B cell (primary cell): Measurements from ENCODE around the gene GID4. TPM values are rescaled to one million over a fixed set of nuclear protein-coding genes. Genes with fewer than 3 reads are reported as not detected.

Experiments
- ATAC-seq: fragments of 200-7000 bp; cut with Tn5 transposase; one replicate; pipeline ENCODE4 v1.10.0; 2021; ENCODE audit warnings: low read depth, mild to moderate bottlenecking, moderate number of reproducible peaks, moderate library complexity
- CTCF ChIA-PET: fragments of 350-600 bp; sonication (Branson Sonifier 250); formaldehyde crosslinking; loops from one replicate; lab custom pipeline; 2021; ENCODE audit warnings: antibody characterized with exemption, inconsistent platforms; lab: Charles Lee
- POLR2A ChIA-PET: fragments of 350-600 bp; sonication (Branson Sonifier 250); formaldehyde crosslinking; loops from one replicate; lab custom pipeline; 2021; ENCODE audit warnings: antibody characterized with exemption; lab: Charles Lee
- DNase-seq: peaks from one replicate; pipeline ENCODE4 v3.0.0; 2013
- H2AFZ ChIP-seq: 2 replicates; pipeline ENCODE4 v1.6.1; 2012; ENCODE audit warnings: mild to moderate bottlenecking, low read depth, low read length; ENCODE audit not compliant: insufficient read depth, poor library complexity, severe bottlenecking
- H3K27ac ChIP-seq, 2 donors: 1 replicate in 1 of 2; 2 replicates in 1 of 2; pipeline ENCODE4 v1.5.1; 2012 to 2013; ENCODE audit warnings: low read length in 2 of 2, mild to moderate bottlenecking in 2 of 2, moderate library complexity in 1 of 2
- H3K27me3 ChIP-seq, 4 experiments: fragments of 200-600 bp in 1 of 4; sonication (generic) in 1 of 4; replicated peaks in 1 of 4; 1 replicate in 2 of 4; 2 replicates in 2 of 4; pipeline versions ENCODE4 v1.6.1 to v1.7.0; 2013 to 2016; ENCODE audit warnings: low read length in 3 of 4, mild to moderate bottlenecking in 2 of 4, mixed read lengths in 1 of 4, moderate library complexity in 1 of 4; ENCODE audit not compliant: insufficient read depth in 4 of 4, control insufficient read depth in 3 of 4; ENCODE audit errors: control extremely low read depth in 1 of 4
- H3K36me3 ChIP-seq, 2 experiments: replicated peaks in 1 of 2; 1 replicate in 1 of 2; 2 replicates in 1 of 2; pipeline versions ENCODE4 v1.6.1 to v1.7.1; 2013; ENCODE audit warnings: low read length in 1 of 2; ENCODE audit not compliant: insufficient read depth in 2 of 2, control insufficient read depth in 1 of 2; ENCODE audit errors: control extremely low read depth in 1 of 2, extremely low read depth in 1 of 2
- H3K4me1 ChIP-seq, 2 donors: fragments of 200-600 bp in 1 of 2; sonication (generic) in 1 of 2; 1 replicate in 1 of 2; 2 replicates in 1 of 2; pipeline versions ENCODE4 v1.5.1 to v1.6.1; 2013 to 2017; ENCODE audit warnings: low read length in 2 of 2; ENCODE audit not compliant: control insufficient read depth in 2 of 2, insufficient read depth in 2 of 2
- H3K4me2 ChIP-seq: replicated peaks from 2 replicates; pipeline ENCODE3; 2012; ENCODE audit warnings: mild to moderate bottlenecking, low read depth, low read length; ENCODE audit not compliant: poor library complexity, severe bottlenecking
- H3K4me3 ChIP-seq, 5 experiments: fragments of 200-600 bp in 1 of 5; sonication (generic) in 1 of 5; 1 replicate in 3 of 5; 2 replicates in 2 of 5; pipeline versions ENCODE4 v1.5.1 to v1.7.0; 2011 to 2016; ENCODE audit warnings: low read length in 4 of 5, mild to moderate bottlenecking in 4 of 5, low read depth in 2 of 5, control low read depth in 1 of 5, moderate library complexity in 1 of 5; ENCODE audit not compliant: insufficient read depth in 1 of 5; ENCODE audit errors: control extremely low read depth in 1 of 5, extremely low read depth in 1 of 5
- H3K79me2 ChIP-seq: fragments of 200-600 bp; sonication (generic); one replicate; pipeline ENCODE4 v1.6.0; 2016; ENCODE audit warnings: low read length; ENCODE audit not compliant: control insufficient read depth, insufficient read depth
- H3K9ac ChIP-seq: fragments of 200-600 bp; sonication (generic); 2 replicates; pipeline ENCODE4 v1.6.1; 2017; ENCODE audit warnings: mild to moderate bottlenecking, low read length, moderate library complexity
- H3K9me3 ChIP-seq, 3 donors: one replicate each; pipeline versions ENCODE4 v1.6.1 to v1.7.1; 2013; ENCODE audit warnings: low read length in 2 of 3; ENCODE audit not compliant: control insufficient read depth in 2 of 3, insufficient read depth in 1 of 3; ENCODE audit errors: control extremely low read depth in 1 of 3
- H4K20me1 ChIP-seq: 2 replicates; pipeline ENCODE4 v1.6.0; 2012; ENCODE audit warnings: mild to moderate bottlenecking, low read length; ENCODE audit not compliant: insufficient read depth, control insufficient read depth, poor library complexity, severe bottlenecking
- H3K27ac Mint-ChIP-seq: one replicate; pipeline ENCODE4 v1.8.0; 2021; ENCODE audit warnings: mixed read lengths
- H3K27me3 Mint-ChIP-seq: one replicate; pipeline ENCODE4 v1.8.0; 2021; ENCODE audit warnings: mixed read lengths
- H3K4me1 Mint-ChIP-seq: one replicate; pipeline ENCODE4 v1.8.0; 2021; ENCODE audit warnings: mixed read lengths
- H3K4me3 Mint-ChIP-seq: one replicate; pipeline ENCODE4 v1.8.0; 2021; ENCODE audit warnings: mixed read lengths
- H3K9me3 Mint-ChIP-seq: one replicate; pipeline ENCODE4 v1.8.0; 2022; ENCODE audit warnings: mixed read lengths; ENCODE audit not compliant: insufficient read depth
- EZH2 ChIP-seq: IDR thresholded peaks from 2 replicates; pipeline ENCODE4 v1.6.1; 2012; ENCODE audit warnings: borderline replicate concordance, low read depth, mild to moderate bottlenecking, moderate library complexity, low read length; ENCODE audit not compliant: insufficient read depth, poor library complexity, severe bottlenecking
- WGBS: methylation state at CpG from one replicate; pipeline ENCODE4 v1.1.5; 2013; ENCODE audit warnings: missing lambda C conversion rate; ENCODE audit not compliant: insufficient coverage; 5-methylcytosine and 5-hydroxymethylcytosine counted together
- intact Hi-C: fragments of 100-400 bp; cut with micrococcal nuclease; formaldehyde crosslinking; loops from one replicate; pipeline ENCODE4 v1.10.0; 2022
- polyA plus RNA-seq: library from polyadenylated mRNA; depleted of rRNA; stranded (reverse); fragments of >200 nt; gene quantifications from 2 replicates; pipeline ENCODE4 v1.2.3, GENCODE V29; 2012
- total RNA-seq, 2 donors: library from RNA; stranded (reverse); fragments of 120-200 nt in 1 of 2; gene quantifications; 1 replicate in 1 of 2; 2 replicates in 1 of 2; pipeline versions ENCODE4 v1.2.3 to v1.2.4, GENCODE V29; 2013 to 2022
- TF ChIP-seq, protein P1 (sequence below): fragments of 200-600 bp; IDR thresholded peaks from one replicate; pipeline ENCODE4 v1.8.0; 2022; ENCODE audit warnings: antibody characterized with exemption, mild to moderate bottlenecking

GID4 gene
- total and polyA plus RNA-seq, 2 donors (not counting 1 experiment from before 2014, with no cell fraction given), result 5.6 to 11.8 TPM

DNA sequence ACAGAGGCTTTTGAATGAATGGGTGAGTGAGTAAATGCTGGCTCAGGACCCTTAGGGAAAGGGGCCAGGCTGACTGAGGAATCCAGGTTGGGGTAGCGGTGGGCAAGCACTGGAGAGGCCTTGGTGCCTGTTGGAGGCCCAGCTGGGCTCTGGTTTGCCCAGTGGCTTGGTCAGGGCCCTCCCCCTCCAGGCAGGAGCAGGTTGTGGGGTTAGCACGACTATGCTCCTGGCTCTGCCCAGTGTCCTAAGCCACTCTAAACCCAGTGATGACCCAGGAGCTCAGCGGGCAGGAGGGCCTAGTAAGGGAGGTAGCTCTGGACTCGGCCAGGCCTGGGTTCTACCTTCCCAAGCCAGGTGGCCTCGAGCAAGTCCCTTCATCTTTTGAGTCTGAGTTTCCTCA lies 76.9 kb downstream of the GID4 start:
- Histone ChIP-seq H3K27me3 (no peaks in the 10 kb centered on the region), H3K9ac (no peak overlapping the region), H3K27ac (no peak overlapping the region), H3K4me2 (no peak overlapping the region), H4K20me1 (no peaks in the 10 kb centered on the region), H3K79me2 (no peaks in the 10 kb centered on the region), H3K9me3 (peaks cover 0 to 21% (median 0%) of the 10 kb centered on the region in 3 donors), H3K4me1 (no peaks in the 10 kb centered on the region), H3K4me3 (no peak overlapping the region), H2AFZ (no peak overlapping the region), H3K36me3 (no peaks in the 10 kb centered on the region)
- Mint-ChIP-seq H3K27me3 (no peaks in the 10 kb centered on the region), H3K27ac (no peak overlapping the region), H3K9me3 (peaks cover 2% of the 10 kb centered on the region), H3K4me3 (no peak overlapping the region), H3K4me1 (no peaks in the 10 kb centered on the region)
- POLR2A ChIA-PET, result no interaction called here
- CTCF ChIA-PET, result no interaction called here
- TF ChIP-seq, protein P1, sequence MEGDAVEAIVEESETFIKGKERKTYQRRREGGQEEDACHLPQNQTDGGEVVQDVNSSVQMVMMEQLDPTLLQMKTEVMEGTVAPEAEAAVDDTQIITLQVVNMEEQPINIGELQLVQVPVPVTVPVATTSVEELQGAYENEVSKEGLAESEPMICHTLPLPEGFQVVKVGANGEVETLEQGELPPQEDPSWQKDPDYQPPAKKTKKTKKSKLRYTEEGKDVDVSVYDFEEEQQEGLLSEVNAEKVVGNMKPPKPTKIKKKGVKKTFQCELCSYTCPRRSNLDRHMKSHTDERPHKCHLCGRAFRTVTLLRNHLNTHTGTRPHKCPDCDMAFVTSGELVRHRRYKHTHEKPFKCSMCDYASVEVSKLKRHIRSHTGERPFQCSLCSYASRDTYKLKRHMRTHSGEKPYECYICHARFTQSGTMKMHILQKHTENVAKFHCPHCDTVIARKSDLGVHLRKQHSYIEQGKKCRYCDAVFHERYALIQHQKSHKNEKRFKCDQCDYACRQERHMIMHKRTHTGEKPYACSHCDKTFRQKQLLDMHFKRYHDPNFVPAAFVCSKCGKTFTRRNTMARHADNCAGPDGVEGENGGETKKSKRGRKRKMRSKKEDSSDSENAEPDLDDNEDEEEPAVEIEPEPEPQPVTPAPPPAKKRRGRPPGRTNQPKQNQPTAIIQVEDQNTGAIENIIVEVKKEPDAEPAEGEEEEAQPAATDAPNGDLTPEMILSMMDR, result no peak
- TF ChIP-seq EZH2, result no peak
- ATAC-seq (no peak), DNase-seq (no peak)
- intact Hi-C loops, result no loop called here
- 82% methylated on average over 4 of the region's 5 CpGs for WGBS

- Mint-ChIP-seq H3K4me1 (no peaks in the 10 kb centered on the region), H3K9me3 (peaks cover 2% of the 10 kb centered on the region), H3K4me3 (no peak overlapping the region), H3K27ac (no peak overlapping the region), H3K27me3 (no peaks in the 10 kb centered on the region)
- Histone ChIP-seq H3K36me3 (no peaks in the 10 kb centered on the region), H3K79me2 (no peaks in the 10 kb centered on the region), H3K4me1 (no peaks in the 10 kb centered on the region), H3K27me3 (peaks cover 0 to 5% (median 0%) of the 10 kb centered on the region in 4 experiments), H3K9ac (no peak overlapping the region), H3K9me3 (peaks cover 0 to 21% (median 0%) of the 10 kb centered on the region in 3 donors), H4K20me1 (no peaks in the 10 kb centered on the region), H3K4me2 (no peak overlapping the region), H2AFZ (no peak overlapping the region), H3K4me3 (no peak overlapping the region), H3K27ac (no peak overlapping the region)
- ChIA-PET POLR2A (no interaction called here), CTCF (interaction anchor here (1.0 kb wide), 1 partner anchor 15 kb away, joined by 3 read pairs; no protein-coding TSS in a partner anchor)
- intact Hi-C loops, result no loop called here
- TF ChIP-seq, protein P1, result no peak
- ATAC-seq (no peak), DNase-seq (no peak)
- WGBS, result 100% methylated on average over 1 of the region's 1 CpG
Observed at GRCh38 chr17:18117533-18117932, 78.3 kb downstream of the GID4 start.

Other genes starting within 250 kb of the GID4 start
- 21.6 and 22.3 TPM in 2 replicates for gene SREBF1, start 202.4 kb upstream of the GID4 start, total RNA-seq
- gene SREBF1, start 202.4 kb upstream of the GID4 start, polyA plus RNA-seq, result 34.9 and 80.1 TPM in 2 replicates
- gene TOM1L2, start 67.0 kb upstream of the GID4 start, total RNA-seq, result 29.7 and 34.4 TPM in 2 replicates
- gene TOM1L2, start 67.0 kb upstream of the GID4 start, polyA plus RNA-seq, result 25.1 and 27.8 TPM in 2 replicates
- 0.17 TPM in 1 of 2 replicates, not detected in the other for gene DRC3, start 66.5 kb upstream of the GID4 start, total RNA-seq
- not detected in 2 replicates for gene DRC3, start 66.5 kb upstream of the GID4 start, polyA plus RNA-seq
- 73.5 and 79.5 TPM in 2 replicates for gene ATPAF2, start 240 bp upstream of the GID4 start, total RNA-seq
- gene ATPAF2, start 240 bp upstream of the GID4 start, polyA plus RNA-seq, result 60.5 and 70.5 TPM in 2 replicates
- 67.8 and 73.1 TPM in 2 replicates for gene DRG2, start 48.5 kb downstream of the GID4 start, total RNA-seq
- 56.9 and 58.7 TPM in 2 replicates for gene DRG2, start 48.5 kb downstream of the GID4 start, polyA plus RNA-seq
- gene MYO15A, start 69.3 kb downstream of the GID4 start, total RNA-seq, result 1.5 and 2.5 TPM in 2 replicates
- 1.7 and 3.1 TPM in 2 replicates for gene MYO15A, start 69.3 kb downstream of the GID4 start, polyA plus RNA-seq
- gene ALKBH5, start 144.4 kb downstream of the GID4 start, total RNA-seq, result 103 and 104 TPM in 2 replicates
- 63.3 and 97.4 TPM in 2 replicates for gene ALKBH5, start 144.4 kb downstream of the GID4 start, polyA plus RNA-seq
- gene LLGL1, start 186.2 kb downstream of the GID4 start, total RNA-seq, result 14.9 and 15.7 TPM in 2 replicates
- gene LLGL1, start 186.2 kb downstream of the GID4 start, polyA plus RNA-seq, result 12.3 and 15.2 TPM in 2 replicates
- gene FLII, start 219.3 kb downstream of the GID4 start, total RNA-seq, result 335 and 357 TPM in 2 replicates
- 507 and 531 TPM in 2 replicates for gene FLII, start 219.3 kb downstream of the GID4 start, polyA plus RNA-seq
- gene MIEF2, start 221.3 kb downstream of the GID4 start, total RNA-seq, result 16.3 and 18.7 TPM in 2 replicates
- gene MIEF2, start 221.3 kb downstream of the GID4 start, polyA plus RNA-seq, result 5.6 and 13.3 TPM in 2 replicates